Panc1 (cell line): ENCODE data around the gene NANOGP8. TPM values are rescaled to one million over a fixed set of nuclear protein-coding genes. Genes with fewer than 3 reads are reported as not detected.

Experiments used
- ATAC-seq: fragments of 200-7000 bp; cut with Tn5 transposase; 2 replicates; pipeline ENCODE4 v1.9.1; 2020; ENCODE audit warnings: mild to moderate bottlenecking, moderate library complexity
- BruUV-seq: library from RNA; stranded (reverse); fragments of 400-500 nt; replicated peaks from 2 replicates; lab custom pipeline; 2021; lab: Mats Ljungman, UMichigan
- CTCF ChIA-PET: fragments of 300-600 bp; sonication (Branson Sonifier 250); formaldehyde crosslinking; loops from one replicate; lab custom pipeline; 2022; ENCODE audit warnings: antibody characterized with exemption; lab: Charles Lee
- POLR2A ChIA-PET: fragments of 300-600 bp; sonication (Branson Sonifier 250); formaldehyde crosslinking; loops from one replicate; lab custom pipeline; 2022; ENCODE audit warnings: antibody characterized with exemption; lab: Charles Lee
- DNase-seq: peaks from one replicate; pipeline ENCODE4 v3.0.0-alpha.2; 2010; ENCODE audit warnings: low read depth, low spot score
- H3K27ac ChIP-seq: 2 replicates; pipeline ENCODE4 v1.5.1; 2011; ENCODE audit warnings: mild to moderate bottlenecking, low read length, inconsistent platforms
- H3K27me3 ChIP-seq: fragments of 200-500 bp; sonication (Bioruptor generic); 2 replicates; pipeline ENCODE4 v1.6.0; 2014; ENCODE audit warnings: low read length, inconsistent platforms; ENCODE audit not compliant: control insufficient read depth, insufficient read depth
- H3K36me3 ChIP-seq: fragments of 200-500 bp; sonication (Bioruptor generic); 2 replicates; pipeline ENCODE4 v1.5.1; 2014; ENCODE audit warnings: inconsistent platforms, mild to moderate bottlenecking, low read length, moderate library complexity; ENCODE audit not compliant: control insufficient read depth, insufficient read depth
- H3K4me1 ChIP-seq: 2 replicates; pipeline ENCODE4 v1.5.1; 2011; ENCODE audit warnings: inconsistent platforms, mild to moderate bottlenecking, low read length, moderate library complexity; ENCODE audit not compliant: control insufficient read depth, insufficient read depth
- H3K4me3 ChIP-seq, 2 experiments: 2 replicates each; pipeline ENCODE4 v1.5.1; 2011 to 2012; ENCODE audit warnings: low read depth in 2 of 2, low read length in 2 of 2, mild to moderate bottlenecking in 2 of 2, inconsistent platforms in 1 of 2, moderate library complexity in 1 of 2
- H3K9me3 ChIP-seq: fragments of 200-500 bp; sonication (Bioruptor generic); 2 replicates; pipeline ENCODE4 v1.5.1; 2014; ENCODE audit warnings: low read depth, mild to moderate bottlenecking, inconsistent platforms, low read length, moderate library complexity; ENCODE audit not compliant: control insufficient read depth, insufficient read depth
- CTCF ChIP-seq: fragments of 450-650 bp; IDR thresholded peaks from 2 replicates; pipeline ENCODE4 v1.5.1; 2017; ENCODE audit warnings: mild to moderate bottlenecking
- POLR2AphosphoS5 ChIP-seq: IDR thresholded peaks from 2 replicates; pipeline ENCODE4 v1.6.1; 2012; ENCODE audit warnings: mild to moderate bottlenecking, low read depth, low read length, moderate library complexity
- REST ChIP-seq, 2 experiments: IDR thresholded peaks; 2 replicates each; pipeline ENCODE4 v1.6.1; 2011 to 2012; ENCODE audit warnings: low read depth in 2 of 2, control low read depth in 1 of 2, low read length in 1 of 2, mild to moderate bottlenecking in 1 of 2, moderate library complexity in 1 of 2; ENCODE audit not compliant: insufficient read depth in 1 of 2
- SIN3A ChIP-seq: IDR thresholded peaks from 2 replicates; pipeline ENCODE4 v1.6.1; 2012; ENCODE audit warnings: low read depth, mild to moderate bottlenecking, low read length, moderate library complexity, borderline replicate concordance; ENCODE audit not compliant: insufficient read depth
- TCF7L2 ChIP-seq: IDR thresholded peaks from 2 replicates; pipeline ENCODE4 v1.6.1; 2011; ENCODE audit warnings: mild to moderate bottlenecking, low read depth, low read length, inconsistent platforms
- in situ Hi-C: cut with HindIII; loops from 2 replicates; pipeline ENCODE4 v1.10.0; 2016; ENCODE audit warnings: low sequenced_read_pairs, low pct_unique_long_range_greater_than_20kb
- intact Hi-C: fragments of 100-400 bp; cut with micrococcal nuclease; formaldehyde crosslinking; loops from one replicate; pipeline ENCODE4 v1.10.0; 2022; ENCODE audit not compliant: unreplicated experiment
- total RNA-seq: library from RNA; stranded (reverse); gene quantifications from one replicate; pipeline ENCODE4 v1.2.1, GENCODE V29; 2021; ENCODE audit not compliant: unreplicated experiment

Gene NANOGP8
- total RNA-seq, 1 experiment from 2014 or later: not detected

- Histone ChIP-seq H3K27ac (no peak overlapping the region), H3K36me3 (no peaks in the 10 kb centered on the region), H3K4me1 (no peaks in the 10 kb centered on the region), H3K27me3 (no peaks in the 10 kb centered on the region), H3K9me3 (no peaks in the 10 kb centered on the region), H3K4me3 (no peak overlapping the region)
- no peak for ATAC-seq
- intact Hi-C loops: no loop called here
- CTCF ChIA-PET: no interaction called here
- in situ Hi-C loops: no loop called here
- POLR2A ChIA-PET: no interaction called here
- no peak for TF ChIP-seq SIN3A
- no peak for TF ChIP-seq TCF7L2
- no peak for TF ChIP-seq POLR2AphosphoS5
- TF ChIP-seq REST (IDR thresholded peaks at IDR 0.05; ENCODE audit: insufficient read depth in 1 of 2, low read depth in 2 of 2, low read length in 1 of 2): no peak
- TF ChIP-seq CTCF: no peak
- no peak for DNase-seq
- BruUV-seq: no TSS peak
These were observed 5.2 kb upstream of the NANOGP8 start for GRCh38 chr15:35090104-35090807.

GRCh38 chr15:35089551-35089950, 4.5 kb upstream of the NANOGP8 start:
- in situ Hi-C loops (no loop called here), intact Hi-C loops (no loop called here)
- no peak for DNase-seq
- ChIA-PET POLR2A (no interaction called here), CTCF (no interaction called here)
- ATAC-seq: no peak
- H3K4me3 ChIP-seq: no peak overlapping the region
- H3K27ac ChIP-seq: no peak overlapping the region
- no peaks in the 10 kb centered on the region for H3K27me3 ChIP-seq
- TF ChIP-seq CTCF: no peak
- no peak for TF ChIP-seq SIN3A
- TF ChIP-seq REST (IDR thresholded peaks at IDR 0.05; ENCODE audit: insufficient read depth in 1 of 2, low read depth in 2 of 2, low read length in 1 of 2): no peak
- TF ChIP-seq POLR2AphosphoS5: no peak
- TF ChIP-seq TCF7L2: no peak
- no peaks in the 10 kb centered on the region for H3K36me3 ChIP-seq
- H3K9me3 ChIP-seq: no peaks in the 10 kb centered on the region
- H3K4me1 ChIP-seq: no peaks in the 10 kb centered on the region
- no TSS peak for BruUV-seq
